Naive B cell (primary cell): ENCODE measurements around the gene TBC1D30. TPM values are rescaled to one million over a fixed set of nuclear protein-coding genes. Genes with fewer than 3 reads are reported as not detected.

Experiments
- ATAC-seq, 2 donors: fragments of 150-1000 bp; cut with Tn5 transposase; 2 replicates each; pipeline ENCODE4 v1.10.0; 2021; ENCODE audit warnings: low read depth in 2 of 2, mild to moderate bottlenecking in 2 of 2, moderate library complexity in 2 of 2
- DNase-seq: peaks from one replicate; pipeline ENCODE4 v3.0.0; 2022
- H3K27ac Mint-ChIP-seq, 6 donors: one replicate each; pipeline ENCODE4 v1.8.0; 2020 to 2022; ENCODE audit warnings: mild to moderate bottlenecking in 6 of 6, mixed read lengths in 6 of 6, moderate library complexity in 5 of 6, inconsistent platforms in 2 of 6
- H3K27me3 Mint-ChIP-seq, 3 donors: one replicate each; pipeline ENCODE4 v1.8.0; 2021 to 2022; ENCODE audit warnings: mixed read lengths in 3 of 3, mild to moderate bottlenecking in 1 of 3
- H3K36me3 Mint-ChIP-seq, 2 donors: one replicate each; pipeline ENCODE4 v1.8.0; 2020 to 2022; ENCODE audit warnings: mixed read lengths in 2 of 2, inconsistent platforms in 1 of 2, mild to moderate bottlenecking in 1 of 2
- H3K4me1 Mint-ChIP-seq, 3 donors: one replicate each; pipeline ENCODE4 v1.8.0; 2020 to 2022; ENCODE audit warnings: mixed read lengths in 3 of 3, inconsistent platforms in 1 of 3, mild to moderate bottlenecking in 1 of 3, moderate library complexity in 1 of 3
- H3K4me3 Mint-ChIP-seq, 8 donors: one replicate each; pipeline ENCODE4 v1.8.0; 2020 to 2022; ENCODE audit warnings: mild to moderate bottlenecking in 8 of 8, mixed read lengths in 8 of 8, moderate library complexity in 8 of 8, inconsistent platforms in 2 of 8
- H3K9me3 Mint-ChIP-seq, 7 donors: one replicate each; pipeline ENCODE4 v1.8.0; 2020 to 2022; ENCODE audit warnings: mixed read lengths in 7 of 7, mild to moderate bottlenecking in 5 of 7, inconsistent platforms in 2 of 7, moderate library complexity in 1 of 7
- polyA plus RNA-seq, 6 donors: library from polyadenylated mRNA; unstranded; fragments of 300-500 nt; fragmentation: Illumina TruSeq; gene quantifications; one replicate each; pipeline ENCODE4 v1.2.3, GENCODE V29; 2021; ENCODE audit warnings: low read depth in 6 of 6

The TBC1D30 gene
- polyA plus RNA-seq, 6 donors from 2014 or later = 0.92 to 1.1 TPM; not detected in 4

DNA sequence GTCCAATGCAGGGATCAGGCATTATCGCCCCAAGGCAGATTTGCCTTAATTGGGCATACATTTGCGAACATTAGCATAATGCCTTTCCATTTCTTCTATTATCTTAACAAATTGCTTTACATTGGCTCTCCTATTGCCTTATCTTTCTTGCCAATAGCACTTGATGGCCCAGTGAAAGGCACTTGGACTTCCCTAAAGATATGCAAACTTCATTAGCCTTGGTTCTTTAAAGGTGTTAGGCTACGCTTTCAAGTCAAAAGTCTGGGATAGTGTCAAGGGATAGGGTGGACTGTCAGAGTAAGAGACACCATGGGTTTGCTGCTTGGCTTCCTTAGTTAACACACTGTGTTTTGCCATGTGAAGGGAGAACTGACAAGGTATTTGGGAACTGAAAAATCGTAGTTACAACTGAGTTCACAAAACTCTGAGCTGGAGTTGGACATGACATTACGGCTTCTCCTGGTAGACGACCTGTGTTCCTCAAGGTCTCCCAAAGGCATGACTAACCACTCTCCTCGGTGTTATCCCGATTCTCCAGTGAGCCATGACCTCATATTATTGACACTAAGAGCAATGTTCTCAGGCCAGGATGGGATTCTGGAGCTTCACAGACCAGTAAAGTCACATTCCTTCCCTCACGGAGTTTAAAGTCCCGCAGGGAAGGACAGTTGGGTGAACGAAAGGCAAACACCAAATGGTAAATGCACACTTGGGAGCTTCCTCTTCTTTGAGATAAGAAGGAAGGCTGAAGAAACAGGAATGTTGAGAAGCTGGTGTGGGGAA is 65.2 kb downstream of the TBC1D30 start:
- Mint-ChIP-seq H3K4me3 (no peak overlapping the region), H3K27ac (no peak overlapping the region), H3K36me3 (no peaks in the 10 kb centered on the region), H3K9me3 (no peaks in the 10 kb centered on the region), H3K4me1 (peaks cover 0 to 4% (median 0%) of the 10 kb centered on the region in 3 donors), H3K27me3 (peaks cover 6 to 28% (median 23%) of the 10 kb centered on the region in 3 donors)
- ATAC-seq = no peak
- no peak for DNase-seq

DNA sequence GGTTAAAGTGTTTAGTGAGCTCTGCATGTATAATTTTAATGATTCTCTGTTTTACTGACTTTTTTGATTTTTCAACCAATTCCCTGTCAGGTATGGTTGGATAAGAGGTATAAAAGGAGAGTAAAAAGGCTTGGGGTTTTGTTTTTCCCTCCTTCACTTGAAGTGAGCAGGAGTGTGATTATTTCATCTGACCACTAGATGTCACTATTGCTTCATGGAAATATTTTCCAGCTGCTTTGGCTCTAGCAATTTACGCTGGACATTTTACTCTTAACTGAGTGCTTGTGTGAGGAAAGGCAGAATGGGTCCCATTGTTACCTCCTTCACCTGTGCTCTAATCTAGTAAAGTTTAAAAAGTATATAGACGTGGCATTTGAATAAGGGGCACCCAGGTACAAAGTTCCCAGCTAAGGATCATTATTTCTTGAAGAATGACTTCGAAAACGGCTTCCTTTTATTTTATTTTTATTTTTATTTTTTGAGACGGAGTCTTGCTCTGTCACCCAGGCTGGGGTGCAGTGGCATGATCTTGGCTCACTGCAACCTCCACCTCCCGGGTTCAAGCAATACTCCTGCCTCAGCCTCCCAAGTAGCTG is 66.5 kb downstream of the TBC1D30 start:
- Mint-ChIP-seq H3K9me3 (no peaks in the 10 kb centered on the region), H3K4me1 (peaks cover 0 to 4% (median 0%) of the 10 kb centered on the region in 3 donors), H3K4me3 (no peak overlapping the region), H3K36me3 (no peaks in the 10 kb centered on the region), H3K27me3 (peaks cover 6 to 28% (median 23%) of the 10 kb centered on the region in 3 donors), H3K27ac (no peak overlapping the region)
- peak; percentile 37 for DNase-seq
- peak; percentile 25 to 43 for ATAC-seq

DNA sequence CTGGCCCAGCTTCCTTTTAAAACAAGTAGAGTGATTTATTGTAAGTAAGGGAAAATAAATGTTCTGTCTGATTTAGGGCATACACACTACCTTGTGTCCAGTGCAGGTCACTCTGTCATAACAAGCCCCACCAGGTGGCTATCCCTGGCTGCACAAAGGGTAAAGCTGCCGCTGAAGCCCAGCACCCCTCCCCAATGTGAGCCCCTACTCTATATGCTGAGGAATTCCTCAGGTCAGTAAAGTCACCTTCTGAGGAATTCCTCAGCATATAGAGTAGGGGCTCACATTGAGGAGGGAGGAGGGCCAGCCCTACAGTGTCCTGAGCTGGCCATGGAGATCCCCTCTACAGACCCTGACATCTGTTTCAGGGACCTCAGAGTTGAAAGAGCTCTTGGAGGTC is 67.2 kb downstream of the TBC1D30 start:
- Mint-ChIP-seq H3K4me3 (no peak overlapping the region), H3K36me3 (no peaks in the 10 kb centered on the region), H3K9me3 (no peaks in the 10 kb centered on the region), H3K4me1 (peaks cover 0 to 4% (median 0%) of the 10 kb centered on the region in 3 donors), H3K27ac (no peak overlapping the region), H3K27me3 (peaks cover 6 to 28% (median 23%) of the 10 kb centered on the region in 3 donors)
- ATAC-seq = no peak
- no peak for DNase-seq

DNA sequence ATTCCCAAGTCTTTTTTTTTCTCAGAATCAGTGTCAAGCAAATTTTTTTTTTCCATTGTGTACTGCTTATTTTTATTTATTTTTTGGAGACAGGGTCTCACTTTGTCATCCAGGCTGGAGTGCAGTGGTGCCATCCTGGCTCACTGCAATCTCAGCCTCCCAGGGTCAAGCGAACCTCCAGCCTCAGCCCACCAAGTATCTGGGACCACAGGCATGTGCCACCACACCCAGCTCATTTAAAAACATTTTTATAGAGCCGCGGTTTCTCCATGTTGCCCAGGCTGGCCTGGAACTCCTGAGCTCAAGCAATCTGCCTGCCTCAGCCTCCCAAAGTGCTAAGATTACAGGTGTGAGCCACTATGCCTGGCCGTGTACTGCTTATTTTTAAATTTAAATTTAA is 68.1 kb downstream of the TBC1D30 start:
- H3K9me3 Mint-ChIP-seq = no peaks in the 10 kb centered on the region
- H3K36me3 Mint-ChIP-seq = no peaks in the 10 kb centered on the region
- no peak for DNase-seq
- H3K4me1 Mint-ChIP-seq = peaks cover 0 to 4% (median 0%) of the 10 kb centered on the region in 3 donors
- no peak overlapping the region for H3K4me3 Mint-ChIP-seq
- peaks cover 6 to 28% (median 23%) of the 10 kb centered on the region in 3 donors for H3K27me3 Mint-ChIP-seq
- ATAC-seq = no peak
- H3K27ac Mint-ChIP-seq = no peak overlapping the region

DNA sequence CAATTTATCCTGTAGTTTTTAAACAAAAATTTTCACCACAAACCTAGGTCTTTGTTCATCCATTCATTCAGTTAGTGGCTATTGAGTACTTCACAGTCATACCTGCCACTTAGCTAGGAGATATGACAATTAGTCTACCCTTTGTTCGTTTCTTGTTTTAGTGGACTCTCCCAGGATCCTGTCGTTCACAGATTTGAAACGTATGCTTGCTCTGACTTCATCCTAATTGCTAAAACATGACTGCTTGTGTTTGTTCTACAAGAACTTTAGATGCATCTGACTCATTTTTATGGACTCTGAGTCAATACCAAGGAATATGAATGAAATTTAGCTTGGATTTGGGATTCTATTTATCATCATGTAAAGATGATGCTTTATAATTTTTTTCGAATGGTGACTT is 69.5 kb downstream of the TBC1D30 start:
- Mint-ChIP-seq H3K27me3 (peaks cover 6 to 23% (median 18%) of the 10 kb centered on the region in 3 donors), H3K4me3 (no peak overlapping the region), H3K4me1 (peaks cover 0 to 4% (median 0%) of the 10 kb centered on the region in 3 donors), H3K36me3 (no peaks in the 10 kb centered on the region), H3K27ac (no peak overlapping the region), H3K9me3 (no peaks in the 10 kb centered on the region)
- DNase-seq (no peak), ATAC-seq (no peak)

DNA sequence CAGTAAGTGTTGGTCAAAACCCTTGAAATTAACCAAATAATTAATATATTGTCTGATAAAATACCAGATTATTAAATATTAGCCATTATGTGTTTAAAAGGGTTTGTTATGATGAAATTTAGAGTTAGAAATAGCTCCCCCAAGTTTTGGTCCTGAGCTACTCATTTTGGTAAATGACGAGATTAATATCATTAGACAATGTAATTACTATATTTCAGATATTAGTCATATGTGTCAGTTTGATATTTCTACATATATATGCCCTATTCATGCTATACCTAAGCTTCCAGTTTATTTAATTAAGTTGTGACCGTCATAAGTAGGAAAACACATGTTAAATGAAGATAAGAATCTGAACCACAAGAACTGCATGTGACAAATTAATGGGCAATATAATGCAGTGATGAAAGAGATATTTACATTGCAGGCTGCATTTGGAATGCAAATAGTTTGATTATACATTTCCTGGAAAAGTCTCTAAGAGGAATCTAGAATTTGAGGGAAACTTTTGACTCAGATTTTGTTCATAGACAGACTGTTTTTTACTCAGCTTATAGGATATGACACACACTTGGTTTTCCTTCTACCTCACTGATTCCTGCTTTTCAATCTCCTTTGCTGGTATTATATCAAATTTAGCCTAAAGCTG is 70.5 kb downstream of the TBC1D30 start:
- peaks cover 0 to 4% (median 0%) of the 10 kb centered on the region in 3 donors for H3K4me1 Mint-ChIP-seq
- ATAC-seq (no peak), DNase-seq (no peak)
- no peaks in the 10 kb centered on the region for H3K9me3 Mint-ChIP-seq
- peaks cover 6 to 18% (median 12%) of the 10 kb centered on the region in 3 donors for H3K27me3 Mint-ChIP-seq
- H3K4me3 Mint-ChIP-seq = no peak overlapping the region
- no peak overlapping the region for H3K27ac Mint-ChIP-seq
- H3K36me3 Mint-ChIP-seq = no peaks in the 10 kb centered on the region

DNA sequence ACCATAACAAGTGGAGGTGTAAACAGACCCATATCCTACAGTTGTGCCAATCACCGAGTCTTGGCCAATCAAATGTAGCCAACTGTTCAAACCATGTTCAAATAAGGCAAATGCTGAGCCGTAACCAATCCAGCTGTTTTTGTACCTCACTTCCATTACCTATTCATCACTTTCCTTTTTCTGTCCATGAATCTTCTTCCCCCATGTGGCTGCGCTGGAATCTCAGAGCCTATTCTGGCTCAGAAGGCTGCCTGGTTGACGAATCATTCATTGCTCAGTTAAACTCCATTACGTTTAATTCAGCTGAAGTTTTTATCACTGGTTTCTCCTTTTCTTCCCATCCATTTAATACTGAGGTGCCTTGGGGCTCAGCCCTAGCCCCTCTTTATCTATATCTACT is 71.1 kb downstream of the TBC1D30 start:
- H3K36me3 Mint-ChIP-seq = no peaks in the 10 kb centered on the region
- no peak overlapping the region for H3K27ac Mint-ChIP-seq
- H3K9me3 Mint-ChIP-seq = no peaks in the 10 kb centered on the region
- peaks cover 0 to 4% (median 0%) of the 10 kb centered on the region in 3 donors for H3K4me1 Mint-ChIP-seq
- no peak overlapping the region for H3K4me3 Mint-ChIP-seq
- ATAC-seq = no peak
- H3K27me3 Mint-ChIP-seq = peaks cover 6 to 12% (median 6%) of the 10 kb centered on the region in 3 donors
- DNase-seq = no peak

DNA sequence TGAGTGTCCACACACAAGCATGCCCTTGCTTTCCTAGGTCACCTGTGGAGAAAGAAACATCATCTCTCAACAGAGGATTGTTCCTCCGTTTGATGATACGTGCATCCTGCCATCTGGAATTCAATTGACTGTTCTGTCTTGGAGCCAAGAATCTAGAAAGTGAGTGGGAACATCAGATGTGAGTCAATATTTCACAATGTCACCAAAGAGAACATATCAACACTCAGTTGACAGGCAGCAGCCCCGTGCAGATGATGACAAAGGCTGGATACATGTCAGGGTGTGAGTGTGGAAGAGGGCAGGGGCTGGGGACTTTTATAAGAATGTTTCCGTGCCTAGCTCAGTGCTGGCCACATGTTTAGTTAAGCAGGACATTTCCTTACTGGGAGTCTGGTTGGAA is 76.1 kb downstream of the TBC1D30 start:
- Mint-ChIP-seq H3K27me3 (peaks cover 7 to 23% (median 21%) of the 10 kb centered on the region in 3 donors), H3K36me3 (no peaks in the 10 kb centered on the region), H3K4me3 (no peak overlapping the region), H3K9me3 (no peaks in the 10 kb centered on the region), H3K27ac (no peak overlapping the region), H3K4me1 (no peaks in the 10 kb centered on the region)
- DNase-seq (no peak), ATAC-seq (no peak)

DNA sequence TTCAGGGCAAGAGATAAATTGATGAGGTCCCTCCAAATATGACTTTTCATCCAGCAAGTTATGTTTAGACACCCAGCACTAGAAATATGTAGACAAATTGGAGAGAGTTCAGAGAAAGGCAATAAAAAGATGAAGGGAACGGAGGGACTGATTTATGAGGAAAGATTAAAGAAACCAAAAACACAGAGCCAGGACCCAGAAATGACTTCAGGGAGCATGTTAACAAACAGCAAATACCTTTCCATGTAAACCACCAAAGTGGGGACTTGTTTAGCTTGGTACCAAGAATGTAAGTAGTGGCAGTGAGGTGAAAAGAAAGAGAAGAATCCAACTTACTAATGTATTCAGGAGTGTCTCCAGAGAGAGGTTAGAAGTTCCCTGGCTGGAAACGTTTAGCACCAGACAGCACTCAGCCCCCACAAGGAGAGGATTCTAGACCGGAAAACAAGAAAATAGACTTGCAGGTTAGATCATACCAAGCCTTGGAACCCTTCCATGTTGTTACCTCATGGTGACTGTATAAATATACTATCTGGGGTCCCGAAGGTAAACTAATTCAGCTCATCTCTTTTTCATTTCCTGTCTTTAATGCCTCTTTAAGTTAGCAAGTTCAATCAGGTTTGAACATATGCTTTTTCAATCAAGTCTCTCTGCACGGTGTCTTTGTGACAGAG is 79.2 kb downstream of the TBC1D30 start:
- Mint-ChIP-seq H3K4me1 (no peaks in the 10 kb centered on the region), H3K27me3 (peaks cover 21 to 25% (median 23%) of the 10 kb centered on the region in 3 donors), H3K36me3 (no peaks in the 10 kb centered on the region), H3K27ac (no peak overlapping the region), H3K9me3 (no peaks in the 10 kb centered on the region), H3K4me3 (no peak overlapping the region)
- DNase-seq (no peak), ATAC-seq (no peak)

DNA sequence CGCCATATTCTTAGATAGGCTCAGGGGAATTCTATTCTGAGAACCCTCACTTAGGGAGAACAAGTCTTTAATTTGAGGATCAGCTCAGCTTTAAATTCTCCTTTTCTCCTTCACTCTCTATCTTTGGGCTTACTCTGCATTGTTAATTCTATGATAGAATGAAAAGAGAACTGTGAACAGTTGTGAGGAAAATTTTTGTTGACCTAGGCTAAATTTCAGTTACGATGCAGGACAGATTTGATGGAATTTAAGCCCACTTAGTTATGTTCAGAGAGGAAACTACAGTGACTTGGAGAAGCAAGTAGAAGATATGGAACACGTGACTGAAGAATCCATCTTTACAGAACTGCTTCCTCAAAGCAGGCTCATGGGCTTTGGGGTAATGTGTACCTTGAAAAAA is 82.7 kb downstream of the TBC1D30 start:
- ATAC-seq (no peak), DNase-seq (no peak)
- H3K4me1 Mint-ChIP-seq = no peaks in the 10 kb centered on the region
- H3K27ac Mint-ChIP-seq = no peak overlapping the region
- no peaks in the 10 kb centered on the region for H3K36me3 Mint-ChIP-seq
- H3K4me3 Mint-ChIP-seq = no peak overlapping the region
- no peaks in the 10 kb centered on the region for H3K9me3 Mint-ChIP-seq
- peaks cover 27 to 37% (median 37%) of the 10 kb centered on the region in 3 donors for H3K27me3 Mint-ChIP-seq

DNA sequence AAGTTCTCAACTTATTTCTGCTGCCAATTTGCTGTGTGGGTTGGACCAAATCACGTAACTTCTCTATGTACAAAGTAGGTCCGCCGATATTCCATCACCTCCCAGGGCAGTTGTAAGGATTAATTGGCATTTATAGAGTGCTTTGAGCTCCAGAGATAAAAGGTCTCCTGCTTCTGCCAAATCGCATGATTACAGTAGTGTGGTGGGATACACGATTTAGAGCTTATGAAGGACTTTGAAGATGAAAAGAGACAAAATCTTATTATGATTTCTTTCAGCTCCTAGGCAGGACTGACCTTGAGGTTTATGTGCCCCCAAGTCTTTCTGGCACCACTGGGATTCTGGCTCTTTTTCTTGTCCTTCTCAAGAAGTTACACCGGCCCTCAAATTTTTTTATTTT is 84.7 kb downstream of the TBC1D30 start:
- Mint-ChIP-seq H3K27me3 (peaks cover 21 to 32% (median 24%) of the 10 kb centered on the region in 3 donors), H3K4me1 (no peaks in the 10 kb centered on the region), H3K9me3 (no peaks in the 10 kb centered on the region), H3K36me3 (no peaks in the 10 kb centered on the region), H3K27ac (no peak overlapping the region), H3K4me3 (no peak overlapping the region)
- DNase-seq = no peak
- no peak for ATAC-seq

DNA sequence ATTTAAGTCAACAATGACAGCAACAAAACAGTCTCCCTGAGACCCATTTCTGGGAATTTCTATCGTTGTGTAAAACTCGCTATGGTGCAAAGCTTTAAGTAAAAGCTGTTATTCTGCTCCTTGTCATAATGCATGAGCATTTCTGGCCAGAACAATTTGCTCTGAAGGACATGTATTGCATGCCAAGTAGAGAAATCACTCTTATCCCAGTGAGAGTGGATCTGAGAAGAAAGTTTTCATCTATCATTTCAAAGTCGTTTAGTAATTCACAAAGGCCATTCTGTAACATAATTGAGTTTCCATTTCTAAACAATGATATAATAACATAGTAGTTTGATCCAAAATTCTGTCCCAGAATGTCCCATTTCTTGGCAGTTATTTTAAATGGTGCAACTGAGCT is 86.6 kb downstream of the TBC1D30 start:
- Mint-ChIP-seq H3K4me1 (no peaks in the 10 kb centered on the region), H3K9me3 (no peaks in the 10 kb centered on the region), H3K27ac (no peak overlapping the region), H3K4me3 (no peak overlapping the region), H3K36me3 (no peaks in the 10 kb centered on the region), H3K27me3 (peaks cover 28 to 34% (median 30%) of the 10 kb centered on the region in 3 donors)
- ATAC-seq = no peak
- DNase-seq = no peak

DNA sequence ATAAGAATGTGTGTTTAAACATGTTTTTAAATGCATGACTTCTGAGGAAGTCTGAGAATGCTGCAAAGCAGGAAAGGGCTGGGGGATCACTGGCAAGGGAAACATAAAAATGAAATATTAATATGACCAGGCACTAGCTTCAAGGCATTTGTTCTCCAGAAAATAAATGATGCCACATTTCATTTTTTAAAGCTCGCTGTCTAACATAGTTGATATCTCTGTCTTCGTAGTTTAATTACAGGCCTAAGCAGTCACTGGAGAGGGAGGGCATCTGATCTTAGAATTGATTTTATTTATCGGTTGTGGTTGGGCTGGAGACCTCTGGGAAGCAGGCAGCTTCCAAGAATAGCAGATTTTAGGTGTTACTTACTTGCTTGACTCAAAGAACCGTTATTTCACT is 87.5 kb downstream of the TBC1D30 start:
- Mint-ChIP-seq H3K27ac (no peak overlapping the region), H3K27me3 (peaks cover 27 to 36% (median 29%) of the 10 kb centered on the region in 3 donors), H3K36me3 (no peaks in the 10 kb centered on the region), H3K9me3 (no peaks in the 10 kb centered on the region), H3K4me1 (no peaks in the 10 kb centered on the region), H3K4me3 (no peak overlapping the region)
- ATAC-seq (no peak), DNase-seq (no peak)
